Neural cell (in vitro differentiated cells): ENCODE measurements around the gene F8A3. TPM values are rescaled to one million over a fixed set of nuclear protein-coding genes. Genes with fewer than 3 reads are reported as not detected.
"Not testable (repeated sequence)": the region's sequence is repeated elsewhere in the genome, so short reads cannot be mapped to it uniquely, and the experiment has no call there.

Experiments used
- H2AFZ ChIP-seq: fragments of 200-600, 300-800 bp; sonication (generic), shearing (Covaris generic); 2 replicates; pipeline ENCODE4 v1.6.0; 2014; ENCODE audit warnings: low read depth, mild to moderate bottlenecking, antibody characterized with exemption, low read length, moderate library complexity
- H3F3A ChIP-seq: fragments of 200-600 bp; shearing (Covaris generic); 2 replicates; pipeline ENCODE4 v1.6.1; 2016; ENCODE audit warnings: mild to moderate bottlenecking, moderate library complexity, mixed read lengths, antibody characterized with exemption, low read length; ENCODE audit not compliant: insufficient read depth, poor library complexity, severe bottlenecking
- H3K27ac ChIP-seq: fragments of 200-600, 300-800 bp; sonication (generic), shearing (Covaris generic); 2 replicates; pipeline ENCODE4 v1.5.1; 2014; ENCODE audit warnings: mild to moderate bottlenecking, low read length, moderate library complexity
- H3K27me3 ChIP-seq: fragments of 300-800, 200-600 bp; sonication (generic), shearing (Covaris generic); 2 replicates; pipeline ENCODE4 v1.6.0; 2014; ENCODE audit warnings: mild to moderate bottlenecking, low read depth, low read length, moderate library complexity; ENCODE audit not compliant: insufficient read depth
- H3K36me3 ChIP-seq: fragments of 300-800, 200-600 bp; sonication (generic), shearing (Covaris generic); 2 replicates; pipeline ENCODE4 v1.5.1; 2014; ENCODE audit warnings: mild to moderate bottlenecking, antibody characterized with exemption, low read length, moderate library complexity; ENCODE audit not compliant: insufficient read depth
- H3K4me2 ChIP-seq: fragments of 300-800, 200-600 bp; sonication (generic), shearing (Covaris generic); 2 replicates; pipeline ENCODE4 v1.6.0; 2014; ENCODE audit warnings: mild to moderate bottlenecking, low read length
- H3K4me3 ChIP-seq: fragments of 300-800, 200-600 bp; sonication (generic), shearing (Covaris generic); 2 replicates; pipeline ENCODE4 v1.5.1; 2014; ENCODE audit warnings: mild to moderate bottlenecking, low read length, moderate library complexity
- H3K79me2 ChIP-seq: fragments of 200-600 bp; shearing (Covaris generic); replicated peaks from 2 replicates; pipeline ENCODE4 v1.6.0; 2014; ENCODE audit warnings: mild to moderate bottlenecking, low read length, moderate library complexity; ENCODE audit not compliant: insufficient read depth
- H3K9ac ChIP-seq: fragments of 300-800, 200-600 bp; sonication (generic), shearing (Covaris generic); 2 replicates; pipeline ENCODE4 v1.6.1; 2016; ENCODE audit warnings: mild to moderate bottlenecking, low read length, mixed read lengths
- H3K9me2 ChIP-seq: fragments of 200-600 bp; shearing (Covaris generic); 2 replicates; pipeline ENCODE4 v1.6.1; 2016; ENCODE audit warnings: mild to moderate bottlenecking, low read length, mixed read lengths; ENCODE audit not compliant: insufficient read depth
- H3K9me3 ChIP-seq: fragments of 200-600, 300-800 bp; sonication (generic), shearing (Covaris generic); 2 replicates; pipeline ENCODE4 v1.6.1; 2016; ENCODE audit warnings: mild to moderate bottlenecking, mixed run types, low read length, moderate library complexity, mixed read lengths
- H4K20me1 ChIP-seq: fragments of 200-600 bp; shearing (Covaris generic); 2 replicates; pipeline ENCODE4 v1.6.1; 2016; ENCODE audit warnings: mild to moderate bottlenecking, mixed run types; ENCODE audit not compliant: insufficient read depth
- EP300 ChIP-seq: fragments of 450-650 bp; conservative IDR thresholded peaks from 2 replicates; pipeline ENCODE4 v1.6.1; 2014; ENCODE audit warnings: antibody characterized with exemption, mild to moderate bottlenecking, moderate library complexity; ENCODE audit not compliant: poor library complexity, severe bottlenecking
- EZH2 ChIP-seq: fragments of 200-600, 300-800 bp; shearing (Covaris generic), sonication (generic); IDR thresholded peaks from 2 replicates; pipeline ENCODE4 v1.6.1; 2014; ENCODE audit warnings: antibody characterized with exemption, low read length, borderline replicate concordance, mild to moderate bottlenecking; ENCODE audit not compliant: insufficient read depth, poor library complexity, severe bottlenecking
- MXI1 ChIP-seq: fragments of 450-650 bp; conservative IDR thresholded peaks from 2 replicates; pipeline ENCODE4 v1.6.1; 2014; ENCODE audit warnings: antibody characterized with exemption, mild to moderate bottlenecking; ENCODE audit not compliant: poor library complexity, severe bottlenecking
- POLR2AphosphoS5 ChIP-seq: IDR thresholded peaks from 2 replicates; pipeline ENCODE4 v1.6.1; 2012
- RAD21 ChIP-seq: fragments of 450-650 bp; conservative IDR thresholded peaks from 2 replicates; pipeline ENCODE4 v1.6.1; 2014; ENCODE audit warnings: antibody characterized with exemption, mild to moderate bottlenecking, moderate library complexity
- SMC3 ChIP-seq: fragments of 450-650 bp; conservative IDR thresholded peaks from 2 replicates; pipeline ENCODE4 v1.6.1; 2014; ENCODE audit warnings: antibody characterized with exemption, mild to moderate bottlenecking, moderate library complexity; ENCODE audit not compliant: poor library complexity
- TAF1 ChIP-seq: IDR thresholded peaks from 2 replicates; pipeline ENCODE4 v1.6.1; 2012; ENCODE audit warnings: low read depth
- polyA plus RNA-seq: library from polyadenylated mRNA; depleted of rRNA; stranded (reverse); fragments of >200 nt; gene quantifications from 2 replicates; pipeline ENCODE4 v1.2.3, GENCODE V29; 2014
- TF ChIP-seq, protein P1 (sequence below): IDR thresholded peaks from 2 replicates; pipeline ENCODE4 v1.6.1; 2012; ENCODE audit warnings: borderline replicate concordance
- TF ChIP-seq, protein P2 (sequence below): fragments of 450-650 bp; IDR thresholded peaks from 2 replicates; pipeline ENCODE4 v1.5.1; 2014; ENCODE audit warnings: antibody characterized with exemption, mild to moderate bottlenecking, moderate library complexity; ENCODE audit not compliant: poor library complexity, severe bottlenecking

Gene F8A3
- polyA plus RNA-seq, 1 donor from 2014 or later: not detected

DNA sequence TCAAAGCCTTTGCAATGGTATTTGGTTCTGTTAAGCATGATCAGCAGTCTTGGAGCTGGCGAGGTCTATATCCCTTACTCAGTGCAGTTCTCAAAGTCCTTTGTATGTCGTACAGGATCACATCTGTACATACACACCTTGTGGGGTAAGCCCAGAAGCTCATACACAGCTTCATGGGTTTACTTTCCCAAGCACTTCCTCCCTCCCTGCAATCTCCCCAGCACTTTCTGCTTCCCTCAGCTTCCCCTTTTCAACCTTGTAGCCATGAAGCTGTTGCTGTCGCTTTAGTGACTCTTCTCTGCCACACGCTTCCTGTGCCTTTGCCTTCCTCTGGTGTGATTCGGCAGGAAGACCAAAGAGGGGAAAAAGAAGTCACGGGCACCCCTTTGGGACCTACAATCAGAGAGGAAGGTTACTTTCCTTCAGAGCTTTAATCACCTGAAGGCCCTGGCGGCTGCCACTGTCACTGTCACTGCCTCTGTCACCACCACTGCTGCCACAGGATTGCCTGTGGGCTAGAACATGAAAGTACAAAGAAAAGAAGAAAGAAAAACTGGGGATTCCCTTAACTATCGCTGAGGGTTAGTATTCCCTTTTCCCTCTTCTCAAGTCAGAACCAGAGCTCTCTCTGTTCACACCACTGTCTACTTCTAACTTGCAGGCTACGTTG lies 8.0 kb upstream of the F8A3 start:
- not testable (repeated sequence) for H3K79me2 ChIP-seq, H4K20me1 ChIP-seq, H3F3A ChIP-seq

DNA sequence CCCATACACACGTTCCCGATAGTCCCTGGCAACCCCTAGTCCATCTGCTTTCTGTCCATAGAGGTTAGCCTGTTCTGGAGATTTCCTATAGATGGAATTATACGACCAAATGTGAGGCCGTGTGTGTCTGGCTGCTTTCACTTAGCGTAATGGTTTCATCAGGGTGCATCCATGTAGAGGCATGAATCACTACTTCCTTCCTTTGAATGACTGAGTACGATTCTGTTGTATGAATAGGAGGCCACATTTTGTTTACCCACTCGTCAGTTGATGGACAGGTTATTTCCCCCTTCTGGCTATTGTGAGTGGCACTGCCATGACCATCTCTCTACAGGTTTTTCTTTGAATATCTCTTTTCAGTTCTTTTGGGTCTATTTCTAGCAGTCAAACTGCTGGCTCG lies 2.1 kb upstream of the F8A3 start:
- H3K9ac ChIP-seq, H3K9me3 ChIP-seq, H3K27me3 ChIP-seq, H3K36me3 ChIP-seq, H4K20me1 ChIP-seq, H3K4me3 ChIP-seq, H3K27ac ChIP-seq, H3K9me2 ChIP-seq, H3F3A ChIP-seq, H3K4me2 ChIP-seq, H3K79me2 ChIP-seq, H2AFZ ChIP-seq: not testable (repeated sequence)

More for the DNA sequence above, 8.0 kb upstream of the F8A3 start:
- H3K27ac ChIP-seq, H3K27me3 ChIP-seq, H3K9me2 ChIP-seq, H3K36me3 ChIP-seq, H3K9ac ChIP-seq, H2AFZ ChIP-seq, H3K4me2 ChIP-seq, H3K4me3 ChIP-seq, H3K9me3 ChIP-seq: not testable (repeated sequence)

DNA sequence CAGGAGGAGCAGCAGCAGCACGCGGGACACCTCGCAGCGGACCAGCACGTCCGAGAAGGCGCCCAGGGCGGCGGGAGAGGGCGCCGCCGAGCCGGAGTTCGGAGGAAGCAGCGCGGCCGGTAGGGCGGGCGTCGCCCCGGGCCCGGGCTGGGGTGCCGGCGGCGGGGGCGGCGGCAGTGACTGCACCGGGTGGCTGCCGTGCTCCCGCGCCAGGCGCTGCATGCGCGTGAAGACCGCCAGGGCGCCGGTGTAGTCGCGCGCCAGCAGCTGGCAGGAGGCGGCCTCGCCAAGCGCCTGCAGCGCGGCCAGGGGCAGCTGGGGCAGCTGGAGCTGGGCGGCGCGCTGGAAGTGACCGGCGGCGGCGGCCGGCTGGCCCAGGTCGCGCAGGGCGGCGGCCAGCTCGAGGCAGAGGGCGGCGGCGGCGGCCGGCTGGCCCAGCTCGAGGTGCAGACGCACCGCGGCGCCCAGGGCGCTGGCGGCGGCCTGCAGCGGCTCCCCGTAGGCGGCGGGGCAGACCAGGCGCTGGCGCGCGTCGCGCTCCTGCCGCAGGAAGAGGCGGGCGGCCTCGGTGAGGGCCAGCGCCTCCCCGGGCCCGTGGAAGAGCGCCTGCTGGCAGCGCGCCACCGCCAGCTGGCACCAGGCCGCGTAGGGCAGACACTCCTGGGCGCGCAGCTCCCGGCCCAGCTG lies 516 bp downstream of the F8A3 start:
- H3K36me3 ChIP-seq, H3K9me2 ChIP-seq, H2AFZ ChIP-seq, H3K79me2 ChIP-seq, H3F3A ChIP-seq, H3K27ac ChIP-seq, H3K4me3 ChIP-seq, H3K9ac ChIP-seq, H3K4me2 ChIP-seq, H3K9me3 ChIP-seq, H3K27me3 ChIP-seq, H4K20me1 ChIP-seq: not testable (repeated sequence)

- Histone ChIP-seq H3K9me2 (no peaks in the 10 kb centered on the region), H3F3A (no peaks in the 10 kb centered on the region), H3K9me3 (no peaks in the 10 kb centered on the region), H3K36me3 (no peaks in the 10 kb centered on the region), H3K9ac (no peak overlapping the region), H2AFZ (no peak overlapping the region), H3K27ac (no peak overlapping the region), H3K4me2 (no peak overlapping the region), H4K20me1 (no peaks in the 10 kb centered on the region), H3K4me3 (no peak overlapping the region), H3K27me3 (no peaks in the 10 kb centered on the region), H3K79me2 (no peaks in the 10 kb centered on the region)
- TF ChIP-seq POLR2AphosphoS5 (no peak), MXI1 (no peak), SMC3 (no peak), TAF1 (no peak), EZH2 (no peak), EP300 (no peak), RAD21 (no peak)
- TF ChIP-seq, protein P1, sequence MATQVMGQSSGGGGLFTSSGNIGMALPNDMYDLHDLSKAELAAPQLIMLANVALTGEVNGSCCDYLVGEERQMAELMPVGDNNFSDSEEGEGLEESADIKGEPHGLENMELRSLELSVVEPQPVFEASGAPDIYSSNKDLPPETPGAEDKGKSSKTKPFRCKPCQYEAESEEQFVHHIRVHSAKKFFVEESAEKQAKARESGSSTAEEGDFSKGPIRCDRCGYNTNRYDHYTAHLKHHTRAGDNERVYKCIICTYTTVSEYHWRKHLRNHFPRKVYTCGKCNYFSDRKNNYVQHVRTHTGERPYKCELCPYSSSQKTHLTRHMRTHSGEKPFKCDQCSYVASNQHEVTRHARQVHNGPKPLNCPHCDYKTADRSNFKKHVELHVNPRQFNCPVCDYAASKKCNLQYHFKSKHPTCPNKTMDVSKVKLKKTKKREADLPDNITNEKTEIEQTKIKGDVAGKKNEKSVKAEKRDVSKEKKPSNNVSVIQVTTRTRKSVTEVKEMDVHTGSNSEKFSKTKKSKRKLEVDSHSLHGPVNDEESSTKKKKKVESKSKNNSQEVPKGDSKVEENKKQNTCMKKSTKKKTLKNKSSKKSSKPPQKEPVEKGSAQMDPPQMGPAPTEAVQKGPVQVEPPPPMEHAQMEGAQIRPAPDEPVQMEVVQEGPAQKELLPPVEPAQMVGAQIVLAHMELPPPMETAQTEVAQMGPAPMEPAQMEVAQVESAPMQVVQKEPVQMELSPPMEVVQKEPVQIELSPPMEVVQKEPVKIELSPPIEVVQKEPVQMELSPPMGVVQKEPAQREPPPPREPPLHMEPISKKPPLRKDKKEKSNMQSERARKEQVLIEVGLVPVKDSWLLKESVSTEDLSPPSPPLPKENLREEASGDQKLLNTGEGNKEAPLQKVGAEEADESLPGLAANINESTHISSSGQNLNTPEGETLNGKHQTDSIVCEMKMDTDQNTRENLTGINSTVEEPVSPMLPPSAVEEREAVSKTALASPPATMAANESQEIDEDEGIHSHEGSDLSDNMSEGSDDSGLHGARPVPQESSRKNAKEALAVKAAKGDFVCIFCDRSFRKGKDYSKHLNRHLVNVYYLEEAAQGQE: no peak
- TF ChIP-seq, protein P2, sequence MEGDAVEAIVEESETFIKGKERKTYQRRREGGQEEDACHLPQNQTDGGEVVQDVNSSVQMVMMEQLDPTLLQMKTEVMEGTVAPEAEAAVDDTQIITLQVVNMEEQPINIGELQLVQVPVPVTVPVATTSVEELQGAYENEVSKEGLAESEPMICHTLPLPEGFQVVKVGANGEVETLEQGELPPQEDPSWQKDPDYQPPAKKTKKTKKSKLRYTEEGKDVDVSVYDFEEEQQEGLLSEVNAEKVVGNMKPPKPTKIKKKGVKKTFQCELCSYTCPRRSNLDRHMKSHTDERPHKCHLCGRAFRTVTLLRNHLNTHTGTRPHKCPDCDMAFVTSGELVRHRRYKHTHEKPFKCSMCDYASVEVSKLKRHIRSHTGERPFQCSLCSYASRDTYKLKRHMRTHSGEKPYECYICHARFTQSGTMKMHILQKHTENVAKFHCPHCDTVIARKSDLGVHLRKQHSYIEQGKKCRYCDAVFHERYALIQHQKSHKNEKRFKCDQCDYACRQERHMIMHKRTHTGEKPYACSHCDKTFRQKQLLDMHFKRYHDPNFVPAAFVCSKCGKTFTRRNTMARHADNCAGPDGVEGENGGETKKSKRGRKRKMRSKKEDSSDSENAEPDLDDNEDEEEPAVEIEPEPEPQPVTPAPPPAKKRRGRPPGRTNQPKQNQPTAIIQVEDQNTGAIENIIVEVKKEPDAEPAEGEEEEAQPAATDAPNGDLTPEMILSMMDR: no peak
These were observed 17.3 kb downstream of the F8A3 start for GRCh38 chrX:155441097-155441496.
